ENCODE data around the gene NGDN.

The NGDN gene

GRCh38 chr14:23443411-23443812 lies 26.1 kb upstream of the NGDN start:
- DNase-seq (ENCODE audit: extremely low read depth, insufficient read length), result no peak
- Histone ChIP-seq H3K27me3 (replicated peaks; ENCODE audit: control insufficient read depth, insufficient read depth, low read length) (no peaks in the 10 kb centered on the region), H3K4me3 (replicated peaks; ENCODE audit: low read depth, low read length) (no peak overlapping the region), H3K36me3 (ENCODE audit: control insufficient read depth, insufficient read depth, low read length) (no peaks in the 10 kb centered on the region)
- no peak for TF ChIP-seq CTCF (IDR thresholded peaks at IDR 0.05; ENCODE audit: insufficient read depth, low read length, poor library complexity, severe bottlenecking)

- TF ChIP-seq CTCF (IDR thresholded peaks at IDR 0.05; ENCODE audit: insufficient read depth, low read length, poor library complexity, severe bottlenecking), result no peak
- DNase-seq (ENCODE audit: extremely low read depth, insufficient read length), result no peak
- Histone ChIP-seq H3K36me3 (ENCODE audit: control insufficient read depth, insufficient read depth, low read length) (no peaks in the 10 kb centered on the region), H3K4me3 (replicated peaks; ENCODE audit: low read depth, low read length) (no peak overlapping the region), H3K27me3 (replicated peaks; ENCODE audit: control insufficient read depth, insufficient read depth, low read length) (no peaks in the 10 kb centered on the region)
Measured at GRCh38 chr14:23443881-23444280, 25.6 kb upstream of the NGDN start.

- Histone ChIP-seq H3K4me3 (replicated peaks; ENCODE audit: low read depth, low read length) (no peak overlapping the region), H3K27me3 (replicated peaks; ENCODE audit: control insufficient read depth, insufficient read depth, low read length) (no peaks in the 10 kb centered on the region), H3K36me3 (ENCODE audit: control insufficient read depth, insufficient read depth, low read length) (no peaks in the 10 kb centered on the region)
- TF ChIP-seq CTCF (IDR thresholded peaks at IDR 0.05; ENCODE audit: insufficient read depth, low read length, poor library complexity, severe bottlenecking), result no peak
- no peak for DNase-seq (ENCODE audit: extremely low read depth, insufficient read length)
Measured at GRCh38 chr14:23444314-23444713, 25.2 kb upstream of the NGDN start.

GRCh38 chr14:23445773-23446172 lies 23.7 kb upstream of the NGDN start:
- Histone ChIP-seq H3K4me3 (replicated peaks; ENCODE audit: low read depth, low read length) (no peak overlapping the region), H3K36me3 (ENCODE audit: control insufficient read depth, insufficient read depth, low read length) (no peaks in the 10 kb centered on the region), H3K27me3 (replicated peaks; ENCODE audit: control insufficient read depth, insufficient read depth, low read length) (no peaks in the 10 kb centered on the region)
- no peak for TF ChIP-seq CTCF (IDR thresholded peaks at IDR 0.05; ENCODE audit: insufficient read depth, low read length, poor library complexity, severe bottlenecking)
- no peak for DNase-seq (ENCODE audit: extremely low read depth, insufficient read length)

- Histone ChIP-seq H3K36me3 (ENCODE audit: control insufficient read depth, insufficient read depth, low read length) (no peaks in the 10 kb centered on the region), H3K27me3 (replicated peaks; ENCODE audit: control insufficient read depth, insufficient read depth, low read length) (no peaks in the 10 kb centered on the region), H3K4me3 (replicated peaks; ENCODE audit: low read depth, low read length) (no peak overlapping the region)
- no peak for TF ChIP-seq CTCF (IDR thresholded peaks at IDR 0.05; ENCODE audit: insufficient read depth, low read length, poor library complexity, severe bottlenecking)
- DNase-seq (ENCODE audit: extremely low read depth, insufficient read length), result no peak
Measured at GRCh38 chr14:23446291-23446851, 23.1 kb upstream of the NGDN start.
